ENCODE measurements around the gene SYT17. TPM values are rescaled to one million over a fixed set of nuclear protein-coding genes. Genes with fewer than 3 reads are reported as not detected.

The SYT17 gene
- total and polyA plus RNA-seq, 4 donors: 2.5 to 4.3 (median 2.6) TPM

- Histone ChIP-seq H3K9me3 (ENCODE audit: control insufficient read depth, low read length) (no peaks in the 10 kb centered on the region), H3K27ac (ENCODE audit: low read depth in 1 of 2, low read length in 2 of 2) (no peak overlapping the region), H3K4me3 (ENCODE audit: low read length in 2 of 2) (no peak overlapping the region), H3K4me1 (ENCODE audit: control insufficient read depth in 1 of 2, insufficient read depth in 2 of 2, low read length in 2 of 2) (no peaks in the 10 kb centered on the region), H3K27me3 (ENCODE audit: control insufficient read depth in 1 of 2, insufficient read depth in 2 of 2, low read length in 1 of 2) (no peaks in the 10 kb centered on the region), H3K36me3 (ENCODE audit: control insufficient read depth in 1 of 2, insufficient read depth in 2 of 2, low read length in 1 of 2) (no peaks in the 10 kb centered on the region)
- intact Hi-C loops (cut with DNase I): loop anchor here (5.0 to 10.0 kb wide), 2 partner anchors 78 to 210 kb away; no protein-coding TSS in a partner anchor
- 86 to 91% methylated on average over 5 of the region's 5 CpGs for WGBS, 2 donors
- DNase-seq (no peak), ATAC-seq (ENCODE audit: low FRiP score) (no peak)
Observed at GRCh38 chr16:19165101-19165500, 2.9 kb upstream of the SYT17 start.

- H3K36me3 ChIP-seq (ENCODE audit: control insufficient read depth in 1 of 2, insufficient read depth in 2 of 2, low read length in 1 of 2): no peaks in the 10 kb centered on the region
- intact Hi-C loops (cut with DNase I): loop anchor here (2.0 to 10.0 kb wide), 3 partner anchors 79 to 210 kb away; no protein-coding TSS in a partner anchor
- WGBS, 2 donors: 75 to 79% methylated on average over 2 of the region's 2 CpGs
- no peaks in the 10 kb centered on the region for H3K4me1 ChIP-seq (ENCODE audit: control insufficient read depth in 1 of 2, insufficient read depth in 2 of 2, low read length in 2 of 2)
- no peak for ATAC-seq (ENCODE audit: low FRiP score)
- no peaks in the 10 kb centered on the region for H3K9me3 ChIP-seq (ENCODE audit: control insufficient read depth, low read length)
- no peaks in the 10 kb centered on the region for H3K27me3 ChIP-seq (ENCODE audit: control insufficient read depth in 1 of 2, insufficient read depth in 2 of 2, low read length in 1 of 2)
- no peak for DNase-seq
- H3K27ac ChIP-seq (ENCODE audit: low read depth in 1 of 2, low read length in 2 of 2): no peak overlapping the region
- no peak overlapping the region for H3K4me3 ChIP-seq (ENCODE audit: low read length in 2 of 2)
Observed at GRCh38 chr16:19166500-19166899, 1.5 kb upstream of the SYT17 start.

GRCh38 chr16:19168371-19169081 lies 486 bp downstream of the SYT17 start:
- DNase-seq: peak in 1 of 2 donors; percentile 58
- Histone ChIP-seq H3K4me3 (ENCODE audit: low read length in 2 of 2) (peak overlapping the region; percentile 44 to 52), H3K36me3 (ENCODE audit: control insufficient read depth in 1 of 2, insufficient read depth in 2 of 2, low read length in 1 of 2) (no peaks in the 10 kb centered on the region), H3K9me3 (ENCODE audit: control insufficient read depth, low read length) (no peaks in the 10 kb centered on the region), H3K4me1 (ENCODE audit: control insufficient read depth in 1 of 2, insufficient read depth in 2 of 2, low read length in 2 of 2) (no peaks in the 10 kb centered on the region), H3K27me3 (ENCODE audit: control insufficient read depth in 1 of 2, insufficient read depth in 2 of 2, low read length in 1 of 2) (no peaks in the 10 kb centered on the region), H3K27ac (ENCODE audit: low read depth in 1 of 2, low read length in 2 of 2) (no peak overlapping the region)
- ATAC-seq (ENCODE audit: low FRiP score): peak; percentile 49
- 0 to 1% methylated on average over 65 to 68 of the region's 68 CpGs for WGBS, 2 donors
- intact Hi-C loops (cut with DNase I): loop anchor here (5.0 to 10.0 kb wide), 2 partner anchors 81 to 206 kb away; no protein-coding TSS in a partner anchor

GRCh38 chr16:19169082-19169639 lies 1.1 kb downstream of the SYT17 start:
- Histone ChIP-seq H3K27me3 (ENCODE audit: control insufficient read depth in 1 of 2, insufficient read depth in 2 of 2, low read length in 1 of 2) (no peaks in the 10 kb centered on the region), H3K9me3 (ENCODE audit: control insufficient read depth, low read length) (no peaks in the 10 kb centered on the region), H3K27ac (ENCODE audit: low read depth in 1 of 2, low read length in 2 of 2) (no peak overlapping the region), H3K4me1 (ENCODE audit: control insufficient read depth in 1 of 2, insufficient read depth in 2 of 2, low read length in 2 of 2) (no peaks in the 10 kb centered on the region), H3K36me3 (ENCODE audit: control insufficient read depth in 1 of 2, insufficient read depth in 2 of 2, low read length in 1 of 2) (no peaks in the 10 kb centered on the region), H3K4me3 (ENCODE audit: low read length in 2 of 2) (no peak overlapping the region)
- no peak for ATAC-seq (ENCODE audit: low FRiP score)
- no peak for DNase-seq
- WGBS, 2 donors: 21 to 23% methylated on average over 19 of the region's 19 CpGs
- intact Hi-C loops (cut with DNase I): loop anchor here (5.0 to 10.0 kb wide), 2 partner anchors 82 to 206 kb away; no protein-coding TSS in a partner anchor

- 64 to 69% methylated on average over 7 of the region's 7 CpGs for WGBS, 2 donors
- intact Hi-C loops (cut with DNase I): loop anchor here in 1 of 2 donors (5.0 kb wide), 1 partner anchor 78 kb away; no protein-coding TSS in a partner anchor
- DNase-seq: no peak
- Histone ChIP-seq H3K27ac (ENCODE audit: low read depth in 1 of 2, low read length in 2 of 2) (no peak overlapping the region), H3K4me1 (ENCODE audit: control insufficient read depth in 1 of 2, insufficient read depth in 2 of 2, low read length in 2 of 2) (no peaks in the 10 kb centered on the region), H3K9me3 (ENCODE audit: control insufficient read depth, low read length) (no peaks in the 10 kb centered on the region), H3K4me3 (ENCODE audit: low read length in 2 of 2) (no peak overlapping the region), H3K27me3 (ENCODE audit: control insufficient read depth in 1 of 2, insufficient read depth in 2 of 2, low read length in 1 of 2) (no peaks in the 10 kb centered on the region), H3K36me3 (ENCODE audit: control insufficient read depth in 1 of 2, insufficient read depth in 2 of 2, low read length in 1 of 2) (no peaks in the 10 kb centered on the region)
- no peak for ATAC-seq (ENCODE audit: low FRiP score)
Observed at GRCh38 chr16:19170043-19170655, 2.1 kb downstream of the SYT17 start.

- Histone ChIP-seq H3K9me3 (ENCODE audit: control insufficient read depth, low read length) (no peaks in the 10 kb centered on the region), H3K36me3 (ENCODE audit: control insufficient read depth in 1 of 2, insufficient read depth in 2 of 2, low read length in 1 of 2) (no peaks in the 10 kb centered on the region), H3K27ac (ENCODE audit: low read depth in 1 of 2, low read length in 2 of 2) (no peak overlapping the region), H3K4me3 (ENCODE audit: low read length in 2 of 2) (no peak overlapping the region), H3K27me3 (ENCODE audit: control insufficient read depth in 1 of 2, insufficient read depth in 2 of 2, low read length in 1 of 2) (no peaks in the 10 kb centered on the region), H3K4me1 (ENCODE audit: control insufficient read depth in 1 of 2, insufficient read depth in 2 of 2, low read length in 2 of 2) (no peaks in the 10 kb centered on the region)
- ATAC-seq (ENCODE audit: low FRiP score) (no peak), DNase-seq (no peak)
- 86 to 91% methylated on average over 12 of the region's 12 CpGs for WGBS, 2 donors
- intact Hi-C loops (cut with DNase I): loop anchor here in 1 of 2 donors (5.0 kb wide), 1 partner anchor 80 kb away; no protein-coding TSS in a partner anchor
Observed at GRCh38 chr16:19172098-19172780, 4.2 kb downstream of the SYT17 start.

GRCh38 chr16:19173059-19173458 lies 5.0 kb downstream of the SYT17 start:
- Histone ChIP-seq H3K4me3 (ENCODE audit: low read length in 2 of 2) (no peak overlapping the region), H3K27me3 (ENCODE audit: control insufficient read depth in 1 of 2, insufficient read depth in 2 of 2, low read length in 1 of 2) (no peaks in the 10 kb centered on the region), H3K27ac (ENCODE audit: low read depth in 1 of 2, low read length in 2 of 2) (no peak overlapping the region), H3K4me1 (ENCODE audit: control insufficient read depth in 1 of 2, insufficient read depth in 2 of 2, low read length in 2 of 2) (no peaks in the 10 kb centered on the region), H3K36me3 (ENCODE audit: control insufficient read depth in 1 of 2, insufficient read depth in 2 of 2, low read length in 1 of 2) (no peaks in the 10 kb centered on the region), H3K9me3 (ENCODE audit: control insufficient read depth, low read length) (no peaks in the 10 kb centered on the region)
- no peak for ATAC-seq (ENCODE audit: low FRiP score)
- intact Hi-C loops (cut with DNase I): loop anchor here in 1 of 2 donors (5.0 kb wide), 1 partner anchor 81 kb away; no protein-coding TSS in a partner anchor
- no peak for DNase-seq
- 72 to 76% methylated on average over 8 of the region's 8 CpGs for WGBS, 2 donors

GRCh38 chr16:19173649-19174383 lies 5.8 kb downstream of the SYT17 start:
- intact Hi-C loops (cut with DNase I): loop anchor here in 1 of 2 donors (5.0 kb wide), 1 partner anchor 82 kb away; no protein-coding TSS in a partner anchor
- no peak overlapping the region for H3K4me3 ChIP-seq (ENCODE audit: low read length in 2 of 2)
- 90 to 91% methylated on average over 27 of the region's 27 CpGs for WGBS, 2 donors
- DNase-seq (no peak), ATAC-seq (ENCODE audit: low FRiP score) (no peak)
- H3K9me3 ChIP-seq (ENCODE audit: control insufficient read depth, low read length): no peaks in the 10 kb centered on the region
- H3K36me3 ChIP-seq (ENCODE audit: control insufficient read depth in 1 of 2, insufficient read depth in 2 of 2, low read length in 1 of 2): no peaks in the 10 kb centered on the region
- H3K27me3 ChIP-seq (ENCODE audit: control insufficient read depth in 1 of 2, insufficient read depth in 2 of 2, low read length in 1 of 2): no peaks in the 10 kb centered on the region
- no peak overlapping the region for H3K27ac ChIP-seq (ENCODE audit: low read depth in 1 of 2, low read length in 2 of 2)
- H3K4me1 ChIP-seq (ENCODE audit: control insufficient read depth in 1 of 2, insufficient read depth in 2 of 2, low read length in 2 of 2): no peaks in the 10 kb centered on the region

All from aorta (tissue), 5 donors.